Body of pancreas (tissue), 4 donors: Measurements from ENCODE around the gene ARF4. TPM values are rescaled to one million over a fixed set of nuclear protein-coding genes. Genes with fewer than 3 reads are reported as not detected.

ENCODE experiments used
- ATAC-seq: fragments of 150-250 bp; one replicate; pipeline ENCODE4 v1.9.1; 2016
- DNase-seq, 4 donors: peaks; one replicate each; pipeline ENCODE4 v3.0.0-alpha.2; 2019
- H3K27ac ChIP-seq, 4 donors: fragments of 200-600 bp; sonication (generic); 1 replicate in 3 of 4; 2 replicates in 1 of 4; pipeline versions ENCODE4 v1.5.1 to v1.6.1; 2016 to 2019; ENCODE audit warnings: mild to moderate bottlenecking in 1 of 4, mixed read lengths in 1 of 4, moderate library complexity in 1 of 4
- H3K27me3 ChIP-seq, 2 donors: fragments of 200-600 bp; sonication (generic); one replicate each; pipeline ENCODE4 v1.6.0; 2016; ENCODE audit warnings: mild to moderate bottlenecking in 1 of 2
- H3K36me3 ChIP-seq, 2 donors: fragments of 200-600 bp; sonication (generic); replicated peaks in 1 of 2; 2 replicates each; pipeline ENCODE4 v1.5.1; 2016; ENCODE audit warnings: low read depth in 2 of 2; ENCODE audit not compliant: insufficient read depth in 1 of 2
- H3K4me1 ChIP-seq: fragments of 200-600 bp; sonication (generic); one replicate; pipeline ENCODE4 v1.6.0; 2016
- H3K4me3 ChIP-seq, 2 donors: fragments of 200-600 bp; sonication (generic); 1 replicate in 1 of 2; 2 replicates in 1 of 2; pipeline ENCODE4 v1.5.1; 2016 to 2019
- H3K9me3 ChIP-seq, 3 donors: fragments of 200-600 bp; sonication (generic); 1 replicate in 2 of 3; 2 replicates in 1 of 3; pipeline ENCODE4 v1.5.1; 2016
- CTCF ChIP-seq, 7 experiments: fragments of 450-650 bp in 4 of 7; fragments of 200-600 bp in 3 of 7; sonication (generic) in 3 of 7; IDR thresholded peaks; one replicate each; pipeline ENCODE4 v1.5.1; 2016 to 2019; ENCODE audit warnings: antibody characterized with exemption in 7 of 7
- POLR2A ChIP-seq, 3 donors: fragments of 450-650 bp; IDR thresholded peaks; one replicate each; pipeline ENCODE4 v1.6.1; 2016; ENCODE audit warnings: antibody characterized with exemption in 3 of 3, mild to moderate bottlenecking in 2 of 3
- WGBS, 2 donors: methylation state at CpG; one replicate each; pipeline ENCODE4 v1.1.5; 2017; 5-methylcytosine and 5-hydroxymethylcytosine counted together
- intact Hi-C: fragments of 100-400 bp; cut with DNase I; formaldehyde crosslinking; loops from one replicate; pipeline ENCODE4 v1.15.1; 2023
- total RNA-seq, 2 donors: library from RNA; depleted of rRNA; stranded (reverse); fragments of >200 nt; gene quantifications; one replicate each; pipeline ENCODE4 v1.1.0, GENCODE V29; 2016

Gene ARF4
- total RNA-seq, 2 donors from 2014 or later, result 62.0 to 90.3 TPM

GRCh38 chr3:57594576-57594975 lies 2.6 kb downstream of the ARF4 start:
- no peaks in the 10 kb centered on the region for H3K36me3 ChIP-seq
- WGBS, 2 donors, result 7% methylated on average over 5 of the region's 5 CpGs
- H3K27me3 ChIP-seq, result no peaks in the 10 kb centered on the region
- no peak for ATAC-seq
- peak overlapping the region in 1 of 4 donors; percentile 100 for H3K27ac ChIP-seq
- no peak for DNase-seq
- H3K4me1 ChIP-seq, result peaks cover 58% of the 10 kb centered on the region
- peak overlapping the region in 1 of 2 donors; percentile 79 for H3K4me3 ChIP-seq
- intact Hi-C loops, result no loop called here
- H3K9me3 ChIP-seq, result no peaks in the 10 kb centered on the region
- TF ChIP-seq POLR2A (IDR thresholded peaks at IDR 0.05) (no peak), CTCF (IDR thresholded peaks at IDR 0.05) (no peak)

- peak overlapping the region in 1 of 4 donors; percentile 30 for H3K27ac ChIP-seq
- intact Hi-C loops, result no loop called here
- no peaks in the 10 kb centered on the region for H3K27me3 ChIP-seq
- WGBS, 2 donors, result 32 to 34% methylated on average over 4 of the region's 4 CpGs
- H3K9me3 ChIP-seq, result no peaks in the 10 kb centered on the region
- peaks cover 58% of the 10 kb centered on the region for H3K4me1 ChIP-seq
- H3K4me3 ChIP-seq, result no peak overlapping the region
- ATAC-seq (no peak), DNase-seq (no peak)
- H3K36me3 ChIP-seq, result no peaks in the 10 kb centered on the region
- TF ChIP-seq CTCF (IDR thresholded peaks at IDR 0.05) (no peak), POLR2A (IDR thresholded peaks at IDR 0.05) (peak in 1 of 3 donors; percentile 9)
Measured at GRCh38 chr3:57594144-57594543, 3.0 kb downstream of the ARF4 start.

GRCh38 chr3:57592306-57592705 lies 4.8 kb downstream of the ARF4 start:
- no peaks in the 10 kb centered on the region for H3K36me3 ChIP-seq
- DNase-seq (no peak), ATAC-seq (no peak)
- no peaks in the 10 kb centered on the region for H3K27me3 ChIP-seq
- TF ChIP-seq CTCF (IDR thresholded peaks at IDR 0.05) (no peak), POLR2A (IDR thresholded peaks at IDR 0.05) (no peak)
- H3K4me3 ChIP-seq, result no peak overlapping the region
- WGBS, 2 donors, result 37 to 43% methylated on average over 5 to 6 of the region's 6 CpGs
- no peaks in the 10 kb centered on the region for H3K9me3 ChIP-seq
- intact Hi-C loops, result no loop called here
- H3K4me1 ChIP-seq, result peaks cover 64% of the 10 kb centered on the region
- no peak overlapping the region for H3K27ac ChIP-seq

- Histone ChIP-seq H3K36me3 (peaks cover 0 to 5% of the 10 kb centered on the region in 2 donors), H3K27me3 (no peaks in the 10 kb centered on the region), H3K27ac (no peak overlapping the region), H3K9me3 (no peaks in the 10 kb centered on the region), H3K4me1 (peaks cover 85% of the 10 kb centered on the region), H3K4me3 (no peak overlapping the region)
- 43 to 49% methylated on average over 2 of the region's 2 CpGs for WGBS, 2 donors
- ATAC-seq, result no peak
- DNase-seq, result no peak
- no peak for TF ChIP-seq POLR2A (IDR thresholded peaks at IDR 0.05)
- intact Hi-C loops, result no loop called here
Measured at GRCh38 chr3:57587905-57588304, 9.2 kb downstream of the ARF4 start.

- Histone ChIP-seq H3K27ac (peak overlapping the region in 1 of 4 donors; percentile 36), H3K27me3 (no peaks in the 10 kb centered on the region), H3K36me3 (peaks cover 0 to 5% of the 10 kb centered on the region in 2 donors), H3K9me3 (no peaks in the 10 kb centered on the region), H3K4me1 (peaks cover 78% of the 10 kb centered on the region), H3K4me3 (no peak overlapping the region)
- TF ChIP-seq POLR2A (IDR thresholded peaks at IDR 0.05), result no peak
- no peak for TF ChIP-seq CTCF (IDR thresholded peaks at IDR 0.05)
- DNase-seq (no peak), ATAC-seq (no peak)
- intact Hi-C loops, result no loop called here
- WGBS, 2 donors, result 47 to 49% methylated on average over 6 of the region's 6 CpGs
Measured at GRCh38 chr3:57586778-57587177, 10.4 kb downstream of the ARF4 start.
